RWPE1 (cell line): ENCODE results near the gene GLI3.

Experiments used
- CTCF ChIA-PET: fragments of 350-600 bp; sonication (Branson Sonifier 250); formaldehyde crosslinking; extraction: SDS; loops from one replicate; lab custom pipeline; 2021; lab: Yijun Ruan, JAX
- POLR2A ChIA-PET: fragments of 400-600 bp; formaldehyde crosslinking; extraction: SDS; loops from one replicate; lab custom pipeline; 2020; ENCODE audit warnings: antibody characterized with exemption; ENCODE audit not compliant: low non-redundant PET; lab: Yijun Ruan, JAX
- DNase-seq: peaks from one replicate; pipeline ENCODE4 v3.0.0; 2012; ENCODE audit warnings: low spot score
- H3K27ac ChIP-seq: fragments of 450-650 bp; 2 replicates; pipeline ENCODE4 v1.5.1; 2017
- CTCF ChIP-seq: fragments of 450-650 bp; conservative IDR thresholded peaks from 2 replicates; pipeline ENCODE4 v1.5.1; 2017; ENCODE audit warnings: low read depth, mild to moderate bottlenecking

Gene GLI3

GRCh38 chr7:42233695-42234331 lies 3.2 kb downstream of the GLI3 start:
- H3K27ac ChIP-seq: no peak overlapping the region
- DNase-seq: peak; percentile 31
- POLR2A ChIA-PET: no interaction called here
- TF ChIP-seq CTCF: no peak
- CTCF ChIA-PET: interaction anchor here (0.6 kb wide), 3 partner anchors 47 to 1349 kb away, joined by 3 to 7 read pairs (median 4); partner anchors contain the start of gene STK17A

- ChIA-PET CTCF (interaction anchor here (0.6 to 1.5 kb wide), 4 partner anchors 46 to 1350 kb away, joined by 3 to 7 read pairs (median 5); partner anchors contain the start of gene STK17A), POLR2A (interaction anchor here (0.6 kb wide), 1 partner anchor 14 kb away, joined by 3 read pairs; no protein-coding TSS in a partner anchor)
- DNase-seq: no peak
- H3K27ac ChIP-seq: no peak overlapping the region
- TF ChIP-seq CTCF: no peak
Observed at GRCh38 chr7:42233171-42233570, 3.8 kb downstream of the GLI3 start.

GRCh38 chr7:42232275-42232674 lies 4.7 kb downstream of the GLI3 start:
- DNase-seq: peak; percentile 67
- H3K27ac ChIP-seq: no peak overlapping the region
- TF ChIP-seq CTCF: no peak
- POLR2A ChIA-PET: no interaction called here
- CTCF ChIA-PET: interaction anchor here (0.5 to 1.5 kb wide), 3 partner anchors 8 to 288 kb away, joined by 3 to 6 read pairs (median 3); no protein-coding TSS in a partner anchor

GRCh38 chr7:42231043-42231787 lies 5.8 kb downstream of the GLI3 start:
- DNase-seq: no peak
- ChIA-PET CTCF (no interaction called here), POLR2A (interaction anchor here (0.6 kb wide), 1 partner anchor 21 kb away, joined by 5 read pairs; no protein-coding TSS in a partner anchor)

GRCh38 chr7:42227936-42228591 lies 8.9 kb downstream of the GLI3 start:
- no peak for TF ChIP-seq CTCF
- H3K27ac ChIP-seq: peak overlapping the region; percentile 39
- ChIA-PET POLR2A (no interaction called here), CTCF (interaction anchor here (0.5 to 0.9 kb wide), 2 partner anchors 463 to 604 kb away, joined by 3 to 10 read pairs; no protein-coding TSS in a partner anchor)
- no peak for DNase-seq

More at GRCh38 chr7:42231043-42231787, 5.8 kb downstream of the GLI3 start:
- no peak for TF ChIP-seq CTCF
- H3K27ac ChIP-seq: no peak overlapping the region

GRCh38 chr7:42227541-42227935 lies 9.5 kb downstream of the GLI3 start:
- CTCF ChIA-PET: interaction anchor here (0.9 kb wide), 1 partner anchor 604 kb away, joined by 10 read pairs; no protein-coding TSS in a partner anchor
- TF ChIP-seq CTCF: no peak
- no peak for DNase-seq
- H3K27ac ChIP-seq: peak overlapping the region; percentile 39
- POLR2A ChIA-PET: no interaction called here
